Activated B cell treated with CpG ODN at 0.5 μM for 24 hours (primary cell): ENCODE measurements around the gene ZNF799. TPM values are rescaled to one million over a fixed set of nuclear protein-coding genes. Genes with fewer than 3 reads are reported as not detected.
A peak's percentile ranks its signal among the peaks of the same experiment; 100 is the strongest.

Experiments
- ATAC-seq: fragments of 200-7000 bp; cut with Tn5 transposase; one replicate; pipeline ENCODE4 v1.10.0; 2021; ENCODE audit warnings: low read depth, mild to moderate bottlenecking, moderate library complexity
- CTCF ChIA-PET: fragments of 350-600 bp; sonication (Branson Sonifier 250); formaldehyde crosslinking; loops from one replicate; lab custom pipeline; 2021; ENCODE audit warnings: antibody characterized with exemption; lab: Charles Lee
- POLR2A ChIA-PET: fragments of 350-600 bp; sonication (Branson Sonifier 250); formaldehyde crosslinking; loops from one replicate; lab custom pipeline; 2021; ENCODE audit warnings: antibody characterized with exemption; lab: Charles Lee
- DNase-seq: peaks from one replicate; pipeline ENCODE4 v3.0.0; 2022
- H3K27ac Mint-ChIP-seq: one replicate; pipeline ENCODE4 v1.8.0; 2020; ENCODE audit warnings: mixed read lengths
- H3K27me3 Mint-ChIP-seq: one replicate; pipeline ENCODE4 v1.8.0; 2021; ENCODE audit warnings: mixed read lengths
- H3K36me3 Mint-ChIP-seq: one replicate; pipeline ENCODE4 v1.8.0; 2021; ENCODE audit warnings: low read depth, mixed read lengths
- H3K4me1 Mint-ChIP-seq: one replicate; pipeline ENCODE4 v1.8.0; 2021; ENCODE audit warnings: mixed read lengths
- H3K4me3 Mint-ChIP-seq: one replicate; pipeline ENCODE4 v1.8.0; 2020; ENCODE audit warnings: mild to moderate bottlenecking, mixed read lengths
- H3K9me3 Mint-ChIP-seq: one replicate; pipeline ENCODE4 v1.8.0; 2020; ENCODE audit warnings: mixed read lengths
- intact Hi-C: fragments of 100-400 bp; cut with micrococcal nuclease; formaldehyde crosslinking; loops from one replicate; pipeline ENCODE4 v1.15.1; 2024
- total RNA-seq: library from RNA; stranded (reverse); gene quantifications from 2 replicates; pipeline ENCODE4 v1.2.3, GENCODE V29; 2022
- TF ChIP-seq, protein P1 (sequence below): fragments of 200-600 bp; IDR thresholded peaks from one replicate; pipeline ENCODE4 v1.8.0; 2022; ENCODE audit warnings: antibody characterized with exemption, mild to moderate bottlenecking

The ZNF799 gene
- total RNA-seq, 1 donor from 2014 or later, result 6.8 TPM

DNA sequence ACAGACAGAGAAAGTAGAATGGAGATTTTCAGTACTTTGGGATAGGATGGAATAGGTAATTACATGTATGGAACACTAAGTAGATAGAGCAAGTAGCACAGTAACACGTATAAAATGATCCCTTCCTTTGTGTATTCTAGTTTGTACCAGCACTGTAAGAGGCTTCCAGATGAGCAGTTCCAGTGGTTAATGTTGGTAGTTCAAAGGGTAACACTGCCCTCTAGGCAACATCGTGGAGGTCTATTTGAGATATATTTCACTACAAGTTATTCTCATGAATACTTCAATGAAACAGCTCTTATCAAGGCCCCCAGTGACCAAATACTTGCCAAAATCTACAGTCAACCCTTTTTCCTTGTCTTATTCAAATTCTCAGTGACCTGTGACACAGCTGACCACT lies 54.2 kb downstream of the ZNF799 start:
- H3K4me3 Mint-ChIP-seq, result no peak overlapping the region
- H3K27me3 Mint-ChIP-seq, result no peaks in the 10 kb centered on the region
- DNase-seq (no peak), ATAC-seq (peak; percentile 61)
- H3K36me3 Mint-ChIP-seq, result peaks cover 38% of the 10 kb centered on the region
- POLR2A ChIA-PET, result no interaction called here
- H3K4me1 Mint-ChIP-seq, result no peaks in the 10 kb centered on the region
- peaks cover 29% of the 10 kb centered on the region for H3K9me3 Mint-ChIP-seq
- H3K27ac Mint-ChIP-seq, result no peak overlapping the region
- TF ChIP-seq, protein P1, sequence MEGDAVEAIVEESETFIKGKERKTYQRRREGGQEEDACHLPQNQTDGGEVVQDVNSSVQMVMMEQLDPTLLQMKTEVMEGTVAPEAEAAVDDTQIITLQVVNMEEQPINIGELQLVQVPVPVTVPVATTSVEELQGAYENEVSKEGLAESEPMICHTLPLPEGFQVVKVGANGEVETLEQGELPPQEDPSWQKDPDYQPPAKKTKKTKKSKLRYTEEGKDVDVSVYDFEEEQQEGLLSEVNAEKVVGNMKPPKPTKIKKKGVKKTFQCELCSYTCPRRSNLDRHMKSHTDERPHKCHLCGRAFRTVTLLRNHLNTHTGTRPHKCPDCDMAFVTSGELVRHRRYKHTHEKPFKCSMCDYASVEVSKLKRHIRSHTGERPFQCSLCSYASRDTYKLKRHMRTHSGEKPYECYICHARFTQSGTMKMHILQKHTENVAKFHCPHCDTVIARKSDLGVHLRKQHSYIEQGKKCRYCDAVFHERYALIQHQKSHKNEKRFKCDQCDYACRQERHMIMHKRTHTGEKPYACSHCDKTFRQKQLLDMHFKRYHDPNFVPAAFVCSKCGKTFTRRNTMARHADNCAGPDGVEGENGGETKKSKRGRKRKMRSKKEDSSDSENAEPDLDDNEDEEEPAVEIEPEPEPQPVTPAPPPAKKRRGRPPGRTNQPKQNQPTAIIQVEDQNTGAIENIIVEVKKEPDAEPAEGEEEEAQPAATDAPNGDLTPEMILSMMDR, result no peak
- intact Hi-C loops, result loop anchor here (1.0 to 5.0 kb wide), 6 partner anchors 16 to 288 kb away; partner anchors contain the start of genes ZNF20 and ZNF44
- CTCF ChIA-PET, result interaction anchor here (0.7 to 1.4 kb wide), 7 partner anchors 14 to 383 kb away, joined by 3 to 5 read pairs (median 4); partner anchors contain the start of genes ZNF20 and ZNF563

DNA sequence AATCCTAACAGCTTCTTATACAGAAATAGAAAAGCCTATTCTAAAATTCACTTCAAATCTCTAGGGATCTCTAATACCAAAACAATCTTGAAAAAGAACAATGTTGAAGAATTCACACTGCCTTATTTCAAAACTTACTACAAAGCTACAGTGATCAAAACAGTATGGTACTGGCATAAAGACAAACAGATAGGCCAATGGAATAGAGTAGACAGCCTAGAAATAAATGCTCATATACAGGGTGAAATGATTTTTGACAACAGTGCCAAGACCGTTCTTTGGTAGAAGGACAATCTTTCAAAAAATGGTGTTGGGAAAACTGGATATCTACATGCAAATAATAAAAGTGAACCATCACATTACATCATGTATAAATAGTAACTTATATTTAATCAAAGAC lies 55.9 kb downstream of the ZNF799 start:
- H3K27ac Mint-ChIP-seq, result no peak overlapping the region
- intact Hi-C loops, result loop anchor here (5.0 kb wide), 1 partner anchor 53 kb away; the partner anchor contains the start of gene ZNF44
- ATAC-seq, result no peak
- ChIA-PET CTCF (interaction anchor here (1.6 kb wide), 1 partner anchor 144 kb away, joined by 3 read pairs; no protein-coding TSS in a partner anchor), POLR2A (no interaction called here)
- H3K27me3 Mint-ChIP-seq, result no peaks in the 10 kb centered on the region
- no peaks in the 10 kb centered on the region for H3K4me1 Mint-ChIP-seq
- TF ChIP-seq, protein P1, result no peak
- H3K36me3 Mint-ChIP-seq, result peaks cover 21% of the 10 kb centered on the region
- peaks cover 22% of the 10 kb centered on the region for H3K9me3 Mint-ChIP-seq
- no peak for DNase-seq
- H3K4me3 Mint-ChIP-seq, result no peak overlapping the region

Other genes with a start within 250 kb of the ZNF799 start
- gene ZNF625, start 244.5 kb downstream of the ZNF799 start, total RNA-seq, result 6.5 and 8.1 TPM in 2 replicates
- 20.4 and 24.6 TPM in 2 replicates for gene ZNF136, start 238.2 kb downstream of the ZNF799 start, total RNA-seq
- gene ZNF44, start 106.4 kb downstream of the ZNF799 start, total RNA-seq, result 20.6 and 26.4 TPM in 2 replicates
- 3.6 and 3.7 TPM in 2 replicates for gene ZNF563, start 67.6 kb downstream of the ZNF799 start, total RNA-seq
- 6.9 and 8.7 TPM in 2 replicates for gene ZNF442, start 35.6 kb downstream of the ZNF799 start, total RNA-seq
- 3.5 and 3.6 TPM in 2 replicates for gene ZNF443, start 39.8 kb upstream of the ZNF799 start, total RNA-seq
- 4.8 and 6.4 TPM in 2 replicates for gene ZNF709, start 83.5 kb upstream of the ZNF799 start, total RNA-seq
- 23.0 and 26.6 TPM in 2 replicates for gene ZNF564, start 150.2 kb upstream of the ZNF799 start, total RNA-seq
- gene ZNF490, start 209.5 kb upstream of the ZNF799 start, total RNA-seq, result 15.6 TPM in 2 replicates
- gene ZNF791, start 209.6 kb upstream of the ZNF799 start, total RNA-seq, result 37.5 and 46.1 TPM in 2 replicates